ENCODE measurements around the gene CASZ1. TPM values are rescaled to one million over a fixed set of nuclear protein-coding genes. Genes with fewer than 3 reads are reported as not detected.

Gene CASZ1
- total RNA-seq, 6 experiments from 2014 or later = 0.14 to 0.67 (median 0.43) TPM

DNA sequence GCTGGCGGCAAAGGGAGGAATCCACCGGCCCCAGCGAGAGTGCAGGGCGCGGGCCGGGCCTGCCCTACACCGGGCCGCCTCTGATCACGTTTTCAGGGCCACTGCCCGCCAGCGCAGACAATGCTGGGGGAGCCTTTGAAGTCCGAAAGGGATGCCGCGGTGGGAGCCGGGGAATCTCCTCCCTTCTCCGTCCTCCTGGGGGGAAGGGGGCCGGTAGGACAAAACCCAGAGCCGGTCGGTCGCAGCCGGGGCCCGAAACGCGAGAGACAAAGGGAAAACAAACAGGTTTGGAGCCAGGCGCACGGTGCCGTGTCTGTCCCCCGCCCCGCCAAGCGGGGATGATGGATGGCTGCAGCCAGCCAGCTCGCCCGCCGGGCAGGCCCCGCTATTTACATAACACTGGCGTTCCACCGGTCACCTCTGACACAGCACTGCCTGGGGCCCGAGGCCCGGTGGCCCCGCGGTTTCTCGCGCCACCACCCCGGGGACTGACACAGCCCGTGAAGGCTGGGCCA lies 92.0 kb downstream of the CASZ1 start:
- DNase-seq = no peak
- Mint-ChIP-seq H3K9me3 (no peaks in the 10 kb centered on the region), H3K4me3 (no peak overlapping the region), H3K36me3 (ENCODE audit: low read depth) (no peaks in the 10 kb centered on the region), H3K27ac (no peak overlapping the region), H3K27me3 (ENCODE audit: insufficient read depth) (peaks cover 56% of the 10 kb centered on the region), H3K4me1 (ENCODE audit: low read depth) (no peaks in the 10 kb centered on the region)
- TF ChIP-seq, protein P1, sequence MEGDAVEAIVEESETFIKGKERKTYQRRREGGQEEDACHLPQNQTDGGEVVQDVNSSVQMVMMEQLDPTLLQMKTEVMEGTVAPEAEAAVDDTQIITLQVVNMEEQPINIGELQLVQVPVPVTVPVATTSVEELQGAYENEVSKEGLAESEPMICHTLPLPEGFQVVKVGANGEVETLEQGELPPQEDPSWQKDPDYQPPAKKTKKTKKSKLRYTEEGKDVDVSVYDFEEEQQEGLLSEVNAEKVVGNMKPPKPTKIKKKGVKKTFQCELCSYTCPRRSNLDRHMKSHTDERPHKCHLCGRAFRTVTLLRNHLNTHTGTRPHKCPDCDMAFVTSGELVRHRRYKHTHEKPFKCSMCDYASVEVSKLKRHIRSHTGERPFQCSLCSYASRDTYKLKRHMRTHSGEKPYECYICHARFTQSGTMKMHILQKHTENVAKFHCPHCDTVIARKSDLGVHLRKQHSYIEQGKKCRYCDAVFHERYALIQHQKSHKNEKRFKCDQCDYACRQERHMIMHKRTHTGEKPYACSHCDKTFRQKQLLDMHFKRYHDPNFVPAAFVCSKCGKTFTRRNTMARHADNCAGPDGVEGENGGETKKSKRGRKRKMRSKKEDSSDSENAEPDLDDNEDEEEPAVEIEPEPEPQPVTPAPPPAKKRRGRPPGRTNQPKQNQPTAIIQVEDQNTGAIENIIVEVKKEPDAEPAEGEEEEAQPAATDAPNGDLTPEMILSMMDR (IDR thresholded peaks at IDR 0.05) = no peak

GRCh38 chr1:10703702-10704101 lies 92.7 kb downstream of the CASZ1 start:
- DNase-seq = no peak
- Mint-ChIP-seq H3K27ac (no peak overlapping the region), H3K27me3 (ENCODE audit: insufficient read depth) (peaks cover 51% of the 10 kb centered on the region), H3K9me3 (no peaks in the 10 kb centered on the region), H3K36me3 (ENCODE audit: low read depth) (no peaks in the 10 kb centered on the region), H3K4me3 (no peak overlapping the region), H3K4me1 (ENCODE audit: low read depth) (no peaks in the 10 kb centered on the region)
- TF ChIP-seq, protein P1 (IDR thresholded peaks at IDR 0.05) = no peak

DNA sequence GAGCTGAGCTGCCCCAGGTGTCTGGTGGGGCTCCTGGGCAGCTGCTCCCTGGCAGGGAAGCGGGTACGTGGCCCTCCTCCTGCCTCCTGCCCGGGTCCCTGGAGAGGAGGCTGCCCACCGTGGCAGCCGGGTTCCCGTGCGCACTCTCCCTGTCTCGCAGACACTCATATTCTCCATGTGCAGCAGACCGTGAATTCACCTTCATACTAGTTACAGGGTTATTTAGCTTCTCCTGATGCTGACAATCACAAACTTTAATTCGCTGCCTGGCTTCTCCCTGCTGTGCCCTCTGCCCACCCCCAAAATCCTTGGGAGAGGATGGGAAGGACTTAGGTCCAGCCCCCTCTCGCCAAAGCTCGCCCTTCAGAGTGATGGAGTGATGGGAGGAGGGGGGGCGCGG lies 95.3 kb downstream of the CASZ1 start:
- Mint-ChIP-seq H3K27ac (no peak overlapping the region), H3K4me1 (ENCODE audit: low read depth) (peaks cover 11% of the 10 kb centered on the region; the same call in 1 of the 2 replicates), H3K36me3 (ENCODE audit: low read depth) (no peaks in the 10 kb centered on the region), H3K4me3 (no peak overlapping the region), H3K27me3 (ENCODE audit: insufficient read depth) (peaks cover 50% of the 10 kb centered on the region), H3K9me3 (no peaks in the 10 kb centered on the region)
- no peak for DNase-seq
- TF ChIP-seq, protein P1 (IDR thresholded peaks at IDR 0.05) = no peak

GRCh38 chr1:10699470-10699835 lies 97.0 kb downstream of the CASZ1 start:
- no peak for DNase-seq
- no peaks in the 10 kb centered on the region for H3K9me3 Mint-ChIP-seq
- no peaks in the 10 kb centered on the region for H3K36me3 Mint-ChIP-seq (ENCODE audit: low read depth)
- H3K27me3 Mint-ChIP-seq (ENCODE audit: insufficient read depth) = peaks cover 43% of the 10 kb centered on the region
- H3K27ac Mint-ChIP-seq = no peak overlapping the region
- H3K4me1 Mint-ChIP-seq (ENCODE audit: low read depth) = peaks cover 11% of the 10 kb centered on the region; the same call in 1 of the 2 replicates
- TF ChIP-seq, protein P1 (IDR thresholded peaks at IDR 0.05) = no peak
- no peak overlapping the region for H3K4me3 Mint-ChIP-seq

- no peak overlapping the region for H3K4me3 Mint-ChIP-seq
- no peaks in the 10 kb centered on the region for H3K9me3 Mint-ChIP-seq
- peaks cover 11% of the 10 kb centered on the region; the same call in 1 of the 2 replicates for H3K4me1 Mint-ChIP-seq (ENCODE audit: low read depth)
- no peak for DNase-seq
- TF ChIP-seq, protein P1 (IDR thresholded peaks at IDR 0.05) = no peak
- no peaks in the 10 kb centered on the region for H3K36me3 Mint-ChIP-seq (ENCODE audit: low read depth)
- peaks cover 41% of the 10 kb centered on the region for H3K27me3 Mint-ChIP-seq (ENCODE audit: insufficient read depth)
- no peak overlapping the region for H3K27ac Mint-ChIP-seq
Observed at GRCh38 chr1:10698726-10699469, 97.5 kb downstream of the CASZ1 start.
